Upper lobe of right lung (tissue), 1 donor: ENCODE measurements around the gene PNMA8A. TPM values are rescaled to one million over a fixed set of nuclear protein-coding genes. Genes with fewer than 3 reads are reported as not detected.

Experiments
- ATAC-seq: fragments of 200-7000 bp; cut with Tn5 transposase; one replicate; pipeline ENCODE4 v1.9.1; 2020; ENCODE audit warnings: mild to moderate bottlenecking, moderate library complexity
- DNase-seq: peaks from one replicate; pipeline ENCODE4 v3.0.0-alpha.2; 2020
- H3K27ac ChIP-seq: fragments of 200-600 bp; one replicate; pipeline ENCODE4 v1.8.0; 2022
- H3K27me3 ChIP-seq: fragments of 200-600 bp; one replicate; pipeline ENCODE4 v1.8.0; 2022; ENCODE audit warnings: mild to moderate bottlenecking
- H3K36me3 ChIP-seq: fragments of 200-600 bp; one replicate; pipeline ENCODE4 v1.8.0; 2022
- H3K4me1 ChIP-seq: fragments of 200-600 bp; one replicate; pipeline ENCODE4 v1.8.0; 2022
- H3K4me3 ChIP-seq: fragments of 200-600 bp; one replicate; pipeline ENCODE4 v1.8.0; 2022; ENCODE audit warnings: mild to moderate bottlenecking
- H3K9me3 ChIP-seq: fragments of 200-600 bp; one replicate; pipeline ENCODE4 v1.8.0; 2022
- intact Hi-C: fragments of 100-400 bp; cut with DNase I; formaldehyde crosslinking; loops from one replicate; pipeline ENCODE4 v1.11.0; 2022
- total RNA-seq: library from RNA; stranded (reverse); fragmentation: NEBNext Ultra II Directional; extraction: Animal tissue kit (Norgen Biotek cat#: 25700); gene quantifications from one replicate; pipeline ENCODE4 v1.2.1, GENCODE V29; 2021
- TF ChIP-seq, protein P1 (sequence below): fragments of 200-600 bp; IDR thresholded peaks from one replicate; pipeline ENCODE4 v1.8.0; 2022; ENCODE audit warnings: antibody characterized with exemption
- donor health status: DM: no; HTN: yes; CAD: no; lungs with severe emphysema.

PNMA8A gene
- total RNA-seq, 1 donor from 2014 or later = 1.8 TPM

DNA sequence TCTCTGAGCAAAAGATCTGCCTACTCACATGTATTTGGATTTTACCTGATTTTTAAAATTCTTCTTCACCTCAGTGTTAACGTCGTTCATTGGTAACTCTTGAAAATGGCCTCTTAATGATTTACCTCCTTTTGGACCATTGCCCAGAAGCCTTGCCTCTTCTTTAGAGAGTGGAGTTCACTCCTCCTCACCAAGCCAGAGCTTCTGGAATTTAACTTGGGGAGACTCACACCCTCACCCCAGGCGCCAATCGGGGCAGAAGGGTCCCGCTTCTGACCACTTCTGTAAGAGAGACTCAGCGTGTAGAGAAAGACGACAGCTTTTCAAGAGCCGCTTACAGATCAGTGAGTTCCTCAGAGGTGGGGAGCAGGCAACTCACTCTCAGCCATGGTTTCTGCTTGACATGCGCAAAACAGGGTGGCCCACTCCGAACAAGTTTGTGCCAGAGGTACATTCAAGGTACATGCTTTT lies 45.3 kb downstream of the PNMA8A start:
- H3K27me3 ChIP-seq = peaks cover 31% of the 10 kb centered on the region
- peak overlapping the region; percentile 71 for H3K27ac ChIP-seq

DNA sequence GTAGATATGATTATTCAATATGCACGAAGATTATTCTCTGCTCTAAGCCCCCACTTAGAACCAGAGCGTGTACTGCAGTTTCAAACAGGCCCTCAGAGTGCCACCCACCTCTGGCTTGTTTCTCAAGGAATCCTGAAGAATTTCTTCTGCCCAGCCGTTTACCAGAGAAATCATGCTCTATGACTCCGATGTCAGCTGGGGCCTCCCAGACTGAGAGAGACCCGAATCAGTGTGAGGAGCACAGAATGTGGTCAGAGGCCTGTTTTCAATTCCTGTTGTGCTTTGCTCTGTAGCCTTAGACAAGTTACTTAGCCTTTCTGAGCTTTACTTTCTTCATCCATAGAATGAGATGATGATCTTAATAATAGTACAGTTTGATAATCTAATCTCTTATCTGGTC lies 48.2 kb downstream of the PNMA8A start:
- H3K36me3 ChIP-seq = no peaks in the 10 kb centered on the region
- intact Hi-C loops = no loop called here
- no peak overlapping the region for H3K27ac ChIP-seq
- H3K4me3 ChIP-seq = no peak overlapping the region
- H3K9me3 ChIP-seq = no peaks in the 10 kb centered on the region
- H3K4me1 ChIP-seq = peaks cover 7% of the 10 kb centered on the region
- DNase-seq (no peak), ATAC-seq (no peak)
- TF ChIP-seq, protein P1, sequence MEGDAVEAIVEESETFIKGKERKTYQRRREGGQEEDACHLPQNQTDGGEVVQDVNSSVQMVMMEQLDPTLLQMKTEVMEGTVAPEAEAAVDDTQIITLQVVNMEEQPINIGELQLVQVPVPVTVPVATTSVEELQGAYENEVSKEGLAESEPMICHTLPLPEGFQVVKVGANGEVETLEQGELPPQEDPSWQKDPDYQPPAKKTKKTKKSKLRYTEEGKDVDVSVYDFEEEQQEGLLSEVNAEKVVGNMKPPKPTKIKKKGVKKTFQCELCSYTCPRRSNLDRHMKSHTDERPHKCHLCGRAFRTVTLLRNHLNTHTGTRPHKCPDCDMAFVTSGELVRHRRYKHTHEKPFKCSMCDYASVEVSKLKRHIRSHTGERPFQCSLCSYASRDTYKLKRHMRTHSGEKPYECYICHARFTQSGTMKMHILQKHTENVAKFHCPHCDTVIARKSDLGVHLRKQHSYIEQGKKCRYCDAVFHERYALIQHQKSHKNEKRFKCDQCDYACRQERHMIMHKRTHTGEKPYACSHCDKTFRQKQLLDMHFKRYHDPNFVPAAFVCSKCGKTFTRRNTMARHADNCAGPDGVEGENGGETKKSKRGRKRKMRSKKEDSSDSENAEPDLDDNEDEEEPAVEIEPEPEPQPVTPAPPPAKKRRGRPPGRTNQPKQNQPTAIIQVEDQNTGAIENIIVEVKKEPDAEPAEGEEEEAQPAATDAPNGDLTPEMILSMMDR = no peak
- peaks cover 19% of the 10 kb centered on the region for H3K27me3 ChIP-seq

More for the DNA sequence above, 45.3 kb downstream of the PNMA8A start:
- TF ChIP-seq, protein P1 = no peak
- intact Hi-C loops = no loop called here
- peak overlapping the region; percentile 56 for H3K4me3 ChIP-seq
- peaks cover 13% of the 10 kb centered on the region for H3K4me1 ChIP-seq
- DNase-seq (no peak), ATAC-seq (peak; percentile 50)
- H3K9me3 ChIP-seq = no peaks in the 10 kb centered on the region
- H3K36me3 ChIP-seq = no peaks in the 10 kb centered on the region

DNA sequence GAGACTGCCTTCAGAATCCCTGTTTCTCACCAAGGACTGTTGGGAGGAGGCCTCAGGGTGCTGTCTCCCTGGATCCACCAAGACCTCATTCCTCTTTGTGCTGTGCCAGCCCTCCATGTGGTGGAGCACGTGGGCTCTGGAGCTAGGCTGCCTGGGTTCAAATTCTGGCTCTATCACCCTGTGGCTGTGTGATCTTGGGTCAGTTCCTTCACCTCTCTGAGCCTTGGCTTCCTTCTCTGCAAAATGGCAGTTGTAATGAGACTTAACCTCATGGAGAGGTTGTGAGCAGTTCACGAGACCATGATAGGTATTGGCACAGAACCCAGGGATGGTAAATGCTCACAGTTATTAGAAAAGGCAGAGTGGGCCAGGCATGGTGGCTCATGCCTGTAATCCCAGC lies 49.0 kb downstream of the PNMA8A start:
- no peaks in the 10 kb centered on the region for H3K9me3 ChIP-seq
- TF ChIP-seq, protein P1 = no peak
- H3K27me3 ChIP-seq = peaks cover 15% of the 10 kb centered on the region
- no peak overlapping the region for H3K27ac ChIP-seq
- no peak for ATAC-seq
- intact Hi-C loops = no loop called here
- peaks cover 7% of the 10 kb centered on the region for H3K4me1 ChIP-seq
- no peak overlapping the region for H3K4me3 ChIP-seq
- H3K36me3 ChIP-seq = no peaks in the 10 kb centered on the region
- no peak for DNase-seq

DNA sequence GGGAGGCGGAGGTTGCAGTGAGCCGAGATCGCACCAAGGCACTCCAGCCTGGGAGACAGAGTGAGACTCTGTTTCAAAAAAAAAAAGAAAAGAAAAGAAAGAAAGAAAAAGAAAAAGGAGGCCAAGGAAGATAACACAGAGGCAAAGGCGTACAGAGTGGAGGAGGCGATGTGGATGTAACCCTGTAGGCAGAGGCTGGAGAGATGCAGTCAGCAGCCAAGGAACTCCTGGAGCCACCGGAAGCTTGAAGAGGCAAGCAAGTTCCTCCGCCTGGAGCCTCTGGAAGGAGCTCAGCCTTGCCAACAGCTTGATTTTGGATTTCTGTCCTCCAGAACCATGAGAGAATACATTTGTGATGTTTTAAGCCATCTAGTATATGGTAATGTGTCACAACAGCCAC lies 51.3 kb downstream of the PNMA8A start:
- Histone ChIP-seq H3K4me1 (peaks cover 6% of the 10 kb centered on the region), H3K9me3 (no peaks in the 10 kb centered on the region), H3K4me3 (no peak overlapping the region), H3K36me3 (no peaks in the 10 kb centered on the region), H3K27me3 (peaks cover 21% of the 10 kb centered on the region), H3K27ac (no peak overlapping the region)
- TF ChIP-seq, protein P1 = no peak
- intact Hi-C loops = no loop called here
- ATAC-seq (no peak), DNase-seq (no peak)

Other genes with a start within 250 kb of the PNMA8A start
- gene IGFL1, start 241.8 kb downstream of the PNMA8A start, total RNA-seq = not detected
- gene HIF3A, start 174.5 kb downstream of the PNMA8A start, total RNA-seq = 63.1 TPM
- gene PPP5C, start 124.5 kb downstream of the PNMA8A start, total RNA-seq = 50.0 TPM
- gene CCDC8, start 58.0 kb downstream of the PNMA8A start, total RNA-seq = 8.9 TPM
- gene PNMA8C, start 42.6 kb downstream of the PNMA8A start, total RNA-seq = not detected
- 1.9 TPM for gene PNMA8B, start 24.3 kb upstream of the PNMA8A start, total RNA-seq
- 142 TPM for gene CALM3, start 129.8 kb upstream of the PNMA8A start, total RNA-seq
- 12.6 TPM for gene PTGIR, start 153.5 kb upstream of the PNMA8A start, total RNA-seq
- gene GNG8, start 164.6 kb upstream of the PNMA8A start, total RNA-seq = not detected
- gene DACT3, start 189.6 kb upstream of the PNMA8A start, total RNA-seq = 10.0 TPM
- gene PRKD2, start 245.6 kb upstream of the PNMA8A start, total RNA-seq = 58.9 TPM